ENCODE data around the gene HEPH. TPM values are rescaled to one million over a fixed set of nuclear protein-coding genes. Genes with fewer than 3 reads are reported as not detected.

Gene HEPH
- total RNA-seq = 1 to 10 TPM in 3 of 4 donors, under 1 TPM in 1; 0.49 to 7.0 (median 4.4) TPM

GRCh38 chrX:66163849-66164411 is at the start of gene HEPH:
HEPH (plus strand) TSS chrX:66164247; CDS start chrX:66170571, 6,324 bp downstream.
- no peak for TF ChIP-seq CTCF (IDR thresholded peaks at IDR 0.05; ENCODE audit: low read depth)

- no peak for TF ChIP-seq CTCF (IDR thresholded peaks at IDR 0.05; ENCODE audit: low read depth)
Measured at GRCh38 chrX:66126662-66127061, 37.4 kb upstream of the HEPH start.

- no peak for TF ChIP-seq CTCF (IDR thresholded peaks at IDR 0.05; ENCODE audit: low read depth)
Measured at GRCh38 chrX:66130469-66130868, 33.6 kb upstream of the HEPH start.

GRCh38 chrX:66142351-66142750 is 21.7 kb upstream of the HEPH start:
- no peak for TF ChIP-seq CTCF (IDR thresholded peaks at IDR 0.05; ENCODE audit: low read depth)

- TF ChIP-seq CTCF (IDR thresholded peaks at IDR 0.05; ENCODE audit: low read depth) = no peak
Measured at GRCh38 chrX:66144258-66144657, 19.8 kb upstream of the HEPH start.

GRCh38 chrX:66149519-66149918 is 14.5 kb upstream of the HEPH start:
- no peak for TF ChIP-seq CTCF (IDR thresholded peaks at IDR 0.05; ENCODE audit: low read depth)

- TF ChIP-seq CTCF (IDR thresholded peaks at IDR 0.05; ENCODE audit: low read depth) = no peak
Measured at GRCh38 chrX:66150163-66150562, 13.9 kb upstream of the HEPH start.
